ENCODE measurements around the gene NOL9.

- TF ChIP-seq POLR2AphosphoS5 (IDR thresholded peaks at IDR 0.05) = no peak
- TF ChIP-seq CTCF (IDR thresholded peaks at IDR 0.05) = no peak
- TF ChIP-seq POLR2A (IDR thresholded peaks at IDR 0.05) = no peak
Measured at GRCh38 chr1:6506210-6507036, 47.9 kb downstream of the NOL9 start.
